ENCODE data around the gene HADHA.
A peak's percentile ranks its signal among the peaks of the same experiment; 100 is the strongest.
"Not testable (repeated sequence)": the region's sequence is repeated elsewhere in the genome, so short reads cannot be mapped to it uniquely, and the experiment has no call there.

HADHA gene

GRCh38 chr2:26244309-26245230 lies at the start of gene HADHA, which contains the start of gene HADHB:
TSS of gene HADHA (minus strand) at chr2:26244632. CDS start at chr2:26244596, 36 bp downstream.
TSS of gene HADHB (plus strand) at chr2:26244939. CDS start at chr2:26254255, 9,316 bp downstream.
- DNase-seq (ENCODE audit: low read depth, low spot score), result peak; percentile 84

GRCh38 chr2:26292646-26293045 lies 48.2 kb upstream of the HADHA start:
- DNase-seq (ENCODE audit: low read depth, low spot score), result no peak

- DNase-seq (ENCODE audit: low read depth, low spot score), result no peak
Measured at GRCh38 chr2:26290001-26290400, 45.6 kb upstream of the HADHA start.

- no peak for DNase-seq (ENCODE audit: low read depth, low spot score)
Measured at GRCh38 chr2:26285931-26286330, 41.5 kb upstream of the HADHA start.

- no peak for DNase-seq (ENCODE audit: low read depth, low spot score)
Measured at GRCh38 chr2:26284132-26284531, 39.7 kb upstream of the HADHA start.

GRCh38 chr2:26283606-26284005 lies 39.2 kb upstream of the HADHA start:
- no peak for DNase-seq (ENCODE audit: low read depth, low spot score)

- DNase-seq (ENCODE audit: low read depth, low spot score), result no peak
Measured at GRCh38 chr2:26281226-26281625, 36.8 kb upstream of the HADHA start.

- DNase-seq (ENCODE audit: low read depth, low spot score), result no peak
Measured at GRCh38 chr2:26279886-26280285, 35.5 kb upstream of the HADHA start.

- DNase-seq (ENCODE audit: low read depth, low spot score), result no peak
Measured at GRCh38 chr2:26276484-26277227, 32.2 kb upstream of the HADHA start.

GRCh38 chr2:26274058-26274613 lies 29.7 kb upstream of the HADHA start:
- DNase-seq (ENCODE audit: low read depth, low spot score), result peak; percentile 13

GRCh38 chr2:26273501-26273900 lies 29.1 kb upstream of the HADHA start:
- no peak for DNase-seq (ENCODE audit: low read depth, low spot score)

- no peak for DNase-seq (ENCODE audit: low read depth, low spot score)
Measured at GRCh38 chr2:26270373-26270772, 25.9 kb upstream of the HADHA start.

- DNase-seq (ENCODE audit: low read depth, low spot score), result no peak
Measured at GRCh38 chr2:26269571-26270158, 25.2 kb upstream of the HADHA start.

GRCh38 chr2:26268670-26269385 lies 24.4 kb upstream of the HADHA start:
- DNase-seq (ENCODE audit: low read depth, low spot score), result not testable (repeated sequence)

- DNase-seq (ENCODE audit: low read depth, low spot score), result no peak
Measured at GRCh38 chr2:26268213-26268612, 23.8 kb upstream of the HADHA start.

GRCh38 chr2:26258836-26259235 lies 14.4 kb upstream of the HADHA start:
- not testable (repeated sequence) for DNase-seq (ENCODE audit: low read depth, low spot score)

GRCh38 chr2:26255759-26256384 lies 11.4 kb upstream of the HADHA start:
- no peak for DNase-seq (ENCODE audit: low read depth, low spot score)

GRCh38 chr2:26251893-26252292 lies 7.5 kb upstream of the HADHA start:
- DNase-seq (ENCODE audit: low read depth, low spot score), result no peak

- no peak for DNase-seq (ENCODE audit: low read depth, low spot score)
Measured at GRCh38 chr2:26249625-26250024, 5.2 kb upstream of the HADHA start.

- no peak for DNase-seq (ENCODE audit: low read depth, low spot score)
Measured at GRCh38 chr2:26246818-26247217, 2.4 kb upstream of the HADHA start.

- DNase-seq (ENCODE audit: low read depth, low spot score), result no peak
Measured at GRCh38 chr2:26245810-26246209, 1.4 kb upstream of the HADHA start.
